ENCODE results near the gene BANP.
"Not testable (repeated sequence)": the region's sequence is repeated elsewhere in the genome, so short reads cannot be mapped to it uniquely, and the experiment has no call there.

The BANP gene

DNA sequence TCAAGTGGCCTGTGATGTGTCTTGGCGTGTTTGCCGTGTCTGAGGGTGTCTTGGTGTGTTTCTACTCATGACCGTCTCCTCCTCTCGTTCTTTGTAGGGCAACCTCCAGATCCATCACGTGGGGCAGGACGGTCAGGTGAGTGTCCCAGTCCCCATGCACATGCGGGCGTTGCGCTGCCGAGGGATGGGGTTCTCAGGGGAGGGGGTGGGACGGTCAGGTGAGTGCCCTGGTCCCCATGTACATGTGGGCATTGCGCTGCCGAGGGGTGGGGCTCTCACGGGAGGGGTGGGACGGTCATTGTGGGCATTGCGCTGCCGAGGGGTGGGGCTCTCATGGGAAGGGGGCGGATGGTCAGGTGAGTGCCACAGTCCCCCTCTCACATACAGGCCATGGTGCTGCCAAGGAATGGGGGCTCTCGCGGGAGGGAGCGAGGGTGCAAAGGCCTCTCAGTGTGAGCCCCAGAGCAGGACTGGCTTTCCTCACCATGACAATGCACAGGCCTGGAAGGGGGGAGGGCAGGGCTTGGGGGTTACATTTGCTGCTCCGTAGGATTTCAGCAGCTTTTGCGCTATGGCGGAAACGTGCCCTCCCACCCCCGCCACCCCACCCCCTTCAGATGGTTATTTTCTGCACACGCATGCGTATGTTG is 86.8 kb downstream of the BANP start:
- H4K8ac ChIP-seq (ENCODE audit: low read depth, low read length); H2BK5ac ChIP-seq (ENCODE audit: low read depth, low read length, poor library complexity); H3K27me3 ChIP-seq (ENCODE audit: insufficient read depth, low read length); H3K4me3 ChIP-seq (ENCODE audit: low read depth, low read length); H3K27ac ChIP-seq (ENCODE audit: low read depth, low read length); H2AFZ ChIP-seq (ENCODE audit: insufficient read depth, low read length, poor library complexity); H3K4me1 ChIP-seq (ENCODE audit: control insufficient read depth in 1 of 2, insufficient read depth in 2 of 2, low read length in 2 of 2); H3K9me3 ChIP-seq (ENCODE audit: insufficient read depth, low read depth, low read length); H3K23ac ChIP-seq (ENCODE audit: low read length); H3K4me2 ChIP-seq (ENCODE audit: low read length); H2BK12ac ChIP-seq (ENCODE audit: low read length); H3K9ac ChIP-seq (ENCODE audit: low read length); H3K4ac ChIP-seq (ENCODE audit: low read depth, low read length); H3K14ac ChIP-seq (ENCODE audit: low read length); H3K79me2 ChIP-seq (ENCODE audit: control insufficient read depth, insufficient read depth, low read length, poor library complexity); H2AK5ac ChIP-seq (ENCODE audit: low read length); H3K79me1 ChIP-seq (ENCODE audit: low read length); H4K91ac ChIP-seq (ENCODE audit: low read depth, low read length); H4K12ac ChIP-seq (ENCODE audit: low read depth, low read length); DNase-seq; H2BK120ac ChIP-seq (ENCODE audit: insufficient read depth, low read length, poor library complexity); H3K18ac ChIP-seq (ENCODE audit: low read length): not testable (repeated sequence)
- peaks cover 31 to 37% of the 10 kb centered on the region in 2 experiments for H3K36me3 ChIP-seq (ENCODE audit: control insufficient read depth in 1 of 2, insufficient read depth in 2 of 2, low read length in 2 of 2)
- no CpG with 5 or more reads among the region's 28 CpGs for WGBS (ENCODE audit: extremely low coverage, insufficient coverage, insufficient read length)

DNA sequence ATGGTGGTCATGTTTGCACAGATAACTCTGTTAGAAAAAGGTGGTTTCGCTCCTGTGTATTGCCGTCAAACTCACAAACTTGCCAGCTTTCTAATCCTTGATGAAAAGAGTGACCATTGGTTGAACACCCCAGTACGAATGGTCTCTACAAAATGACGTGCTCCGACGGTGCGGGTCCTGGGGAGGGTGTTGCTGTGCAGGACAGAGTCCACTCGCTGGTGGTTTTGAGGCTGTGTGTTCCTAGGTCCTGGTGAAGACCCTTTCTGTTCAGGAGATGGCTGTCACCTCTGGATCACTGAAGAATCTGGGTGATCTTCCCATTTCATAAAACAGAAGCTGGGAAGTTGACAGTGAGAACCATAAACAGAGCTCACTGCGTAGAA is 87.3 kb downstream of the BANP start:
- H4K12ac ChIP-seq (ENCODE audit: low read depth, low read length); H4K8ac ChIP-seq (ENCODE audit: low read depth, low read length); H4K91ac ChIP-seq (ENCODE audit: low read depth, low read length); H3K23ac ChIP-seq (ENCODE audit: low read length); DNase-seq; H3K4ac ChIP-seq (ENCODE audit: low read depth, low read length); H3K27ac ChIP-seq (ENCODE audit: low read depth, low read length); H3K4me2 ChIP-seq (ENCODE audit: low read length); H3K9ac ChIP-seq (ENCODE audit: low read length); H2AK5ac ChIP-seq (ENCODE audit: low read length); H3K4me3 ChIP-seq (ENCODE audit: low read depth, low read length); H3K18ac ChIP-seq (ENCODE audit: low read length); H2BK12ac ChIP-seq (ENCODE audit: low read length); H3K9me3 ChIP-seq (ENCODE audit: insufficient read depth, low read depth, low read length); H3K79me2 ChIP-seq (ENCODE audit: control insufficient read depth, insufficient read depth, low read length, poor library complexity); H3K27me3 ChIP-seq (ENCODE audit: insufficient read depth, low read length); H3K4me1 ChIP-seq (ENCODE audit: control insufficient read depth in 1 of 2, insufficient read depth in 2 of 2, low read length in 2 of 2); H3K79me1 ChIP-seq (ENCODE audit: low read length); H2BK5ac ChIP-seq (ENCODE audit: low read depth, low read length, poor library complexity); H2AFZ ChIP-seq (ENCODE audit: insufficient read depth, low read length, poor library complexity); H3K14ac ChIP-seq (ENCODE audit: low read length); H2BK120ac ChIP-seq (ENCODE audit: insufficient read depth, low read length, poor library complexity): not testable (repeated sequence)
- peaks cover 29 to 34% of the 10 kb centered on the region in 2 experiments for H3K36me3 ChIP-seq (ENCODE audit: control insufficient read depth in 1 of 2, insufficient read depth in 2 of 2, low read length in 2 of 2)
- no CpG with 5 or more reads among the region's 9 CpGs for WGBS (ENCODE audit: extremely low coverage, insufficient coverage, insufficient read length)

- Histone ChIP-seq H3K79me1 (ENCODE audit: low read length) (no peaks in the 10 kb centered on the region), H3K9me3 (ENCODE audit: insufficient read depth, low read depth, low read length) (no peaks in the 10 kb centered on the region), H2BK5ac (ENCODE audit: low read depth, low read length, poor library complexity) (no peak overlapping the region), H3K18ac (ENCODE audit: low read length) (no peak overlapping the region), H3K4me1 (ENCODE audit: control insufficient read depth in 1 of 2, insufficient read depth in 2 of 2, low read length in 2 of 2) (no peaks in the 10 kb centered on the region), H2AFZ (ENCODE audit: insufficient read depth, low read length, poor library complexity) (no peak overlapping the region), H3K4ac (ENCODE audit: low read depth, low read length) (no peak overlapping the region), H2BK120ac (ENCODE audit: insufficient read depth, low read length, poor library complexity) (no peak overlapping the region), H4K91ac (ENCODE audit: low read depth, low read length) (no peak overlapping the region), H2BK12ac (ENCODE audit: low read length) (no peak overlapping the region), H2AK5ac (ENCODE audit: low read length) (no peak overlapping the region), H3K36me3 (ENCODE audit: control insufficient read depth in 1 of 2, insufficient read depth in 2 of 2, low read length in 2 of 2) (peaks cover 25 to 30% of the 10 kb centered on the region in 2 experiments), H3K9ac (ENCODE audit: low read length) (no peak overlapping the region), H4K8ac (ENCODE audit: low read depth, low read length) (no peak overlapping the region), H3K27me3 (ENCODE audit: insufficient read depth, low read length) (no peaks in the 10 kb centered on the region), H3K23ac (ENCODE audit: low read length) (no peak overlapping the region), H3K79me2 (ENCODE audit: control insufficient read depth, insufficient read depth, low read length, poor library complexity) (no peaks in the 10 kb centered on the region), H3K4me3 (ENCODE audit: low read depth, low read length) (no peak overlapping the region), H3K27ac (ENCODE audit: low read depth, low read length) (no peak overlapping the region), H3K4me2 (ENCODE audit: low read length) (no peak overlapping the region), H4K12ac (ENCODE audit: low read depth, low read length) (no peak overlapping the region), H3K14ac (ENCODE audit: low read length) (no peak overlapping the region)
- DNase-seq = no peak
- WGBS (ENCODE audit: extremely low coverage, insufficient coverage, insufficient read length) = no CpG with 5 or more reads among the region's 11 CpGs
Observed at GRCh38 chr16:88039591-88039990, 88.4 kb downstream of the BANP start.

GRCh38 chr16:88040196-88040876 is 89.1 kb downstream of the BANP start:
- H3K9me3 ChIP-seq (ENCODE audit: insufficient read depth, low read depth, low read length); H3K18ac ChIP-seq (ENCODE audit: low read length); H3K4me3 ChIP-seq (ENCODE audit: low read depth, low read length); H2BK120ac ChIP-seq (ENCODE audit: insufficient read depth, low read length, poor library complexity); H3K23ac ChIP-seq (ENCODE audit: low read length); H3K9ac ChIP-seq (ENCODE audit: low read length); H4K91ac ChIP-seq (ENCODE audit: low read depth, low read length); H3K27me3 ChIP-seq (ENCODE audit: insufficient read depth, low read length); H2BK5ac ChIP-seq (ENCODE audit: low read depth, low read length, poor library complexity); H2BK12ac ChIP-seq (ENCODE audit: low read length); H3K79me2 ChIP-seq (ENCODE audit: control insufficient read depth, insufficient read depth, low read length, poor library complexity); H4K12ac ChIP-seq (ENCODE audit: low read depth, low read length); DNase-seq; H3K14ac ChIP-seq (ENCODE audit: low read length); H2AFZ ChIP-seq (ENCODE audit: insufficient read depth, low read length, poor library complexity); H3K4me2 ChIP-seq (ENCODE audit: low read length); H4K8ac ChIP-seq (ENCODE audit: low read depth, low read length); H3K4ac ChIP-seq (ENCODE audit: low read depth, low read length); H3K4me1 ChIP-seq (ENCODE audit: control insufficient read depth in 1 of 2, insufficient read depth in 2 of 2, low read length in 2 of 2); H2AK5ac ChIP-seq (ENCODE audit: low read length); H3K79me1 ChIP-seq (ENCODE audit: low read length); H3K27ac ChIP-seq (ENCODE audit: low read depth, low read length): not testable (repeated sequence)
- no CpG with 5 or more reads among the region's 28 CpGs for WGBS (ENCODE audit: extremely low coverage, insufficient coverage, insufficient read length)
- H3K36me3 ChIP-seq (ENCODE audit: control insufficient read depth in 1 of 2, insufficient read depth in 2 of 2, low read length in 2 of 2) = peaks cover 25 to 28% of the 10 kb centered on the region in 2 experiments

Data from trophoblast cell (in vitro differentiated cells and primary cell).